Measurements from ENCODE around the gene GALNT11.

The GALNT11 gene

DNA sequence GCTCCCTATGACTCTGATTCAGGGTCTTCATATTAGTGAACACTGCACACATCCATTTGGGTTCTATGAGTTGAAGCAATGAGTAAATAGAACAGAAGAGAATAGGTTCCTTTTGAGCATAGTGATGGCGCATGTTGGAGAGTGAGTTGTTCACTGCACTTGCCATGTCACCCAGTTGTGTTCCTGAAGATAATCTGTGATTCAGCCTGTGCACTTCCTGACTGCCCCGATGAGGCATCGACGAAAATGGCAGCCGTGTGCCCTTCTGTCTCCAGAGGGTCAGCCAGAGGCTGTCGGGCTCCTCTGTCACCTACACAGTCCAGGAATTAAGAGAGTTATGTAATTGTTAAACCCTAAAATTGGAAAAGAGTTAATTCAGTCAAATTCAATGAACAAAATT is 94.7 kb downstream of the GALNT11 start:
- no peak for DNase-seq

- DNase-seq: no peak
Observed at GRCh38 chr7:152120776-152121175, 95.3 kb downstream of the GALNT11 start.

GRCh38 chr7:152121432-152121831 is 96.0 kb downstream of the GALNT11 start:
- no peak for DNase-seq

DNA sequence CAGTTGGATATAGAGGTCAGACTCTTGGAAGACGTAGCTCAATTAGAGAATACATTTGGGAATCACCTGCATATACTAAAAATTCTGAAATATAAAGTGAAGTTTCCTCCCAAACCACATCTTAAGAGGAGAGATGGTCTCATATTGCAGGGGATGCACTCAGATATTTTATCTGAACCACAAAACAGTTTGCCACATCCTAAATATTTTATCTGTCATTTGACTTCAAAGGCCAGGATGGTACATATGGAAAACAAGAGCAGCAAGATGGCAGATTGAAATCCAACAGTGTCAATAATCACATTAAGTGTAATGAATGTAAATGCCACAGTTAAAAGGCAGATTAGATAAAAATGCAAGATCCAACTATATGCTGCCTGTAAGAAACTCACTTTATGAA is 97.1 kb downstream of the GALNT11 start:
- DNase-seq: no peak

DNA sequence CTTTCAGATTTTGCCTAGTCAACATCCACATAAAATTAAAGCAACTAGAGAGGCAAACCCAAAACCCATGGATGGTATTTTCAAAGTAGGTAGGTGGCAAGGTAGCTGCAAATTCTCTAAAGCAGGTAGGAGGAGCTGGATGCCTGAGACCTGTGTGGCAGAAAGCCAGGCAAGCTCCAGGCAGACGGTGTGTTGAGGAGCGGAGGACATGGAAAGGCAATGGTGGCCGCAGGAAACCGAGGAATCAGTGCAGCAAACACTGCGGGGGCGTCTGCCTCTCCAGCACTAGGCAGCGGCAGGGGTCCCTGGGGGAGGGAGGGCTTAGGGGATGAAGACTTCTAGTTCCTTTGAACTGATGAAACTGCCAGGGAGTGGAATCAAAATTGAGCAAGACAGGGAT is 101.3 kb downstream of the GALNT11 start:
- no peak for DNase-seq

GRCh38 chr7:152127229-152127628 is 101.8 kb downstream of the GALNT11 start:
- DNase-seq: no peak

DNA sequence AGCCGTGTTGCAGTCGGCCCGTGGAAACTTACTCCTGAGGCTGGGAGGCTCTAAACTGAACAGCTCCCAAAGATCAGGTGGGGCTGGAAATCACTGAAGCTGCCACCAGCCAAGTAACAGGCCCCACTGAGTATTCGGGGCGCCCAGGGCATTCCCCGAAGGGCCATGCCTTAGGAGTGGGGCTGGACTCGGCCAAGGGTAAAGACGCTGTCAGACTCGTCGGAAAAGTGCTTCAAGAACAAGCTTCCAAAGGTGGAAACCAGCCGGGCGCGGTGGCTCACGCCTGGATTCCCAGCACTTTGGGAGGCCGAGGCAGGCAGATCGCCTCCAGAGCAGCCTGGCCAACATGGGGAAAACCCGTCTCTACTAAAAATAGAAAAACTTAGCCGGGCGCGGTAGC is 102.8 kb downstream of the GALNT11 start:
- DNase-seq: no peak

- no peak for DNase-seq
Observed at GRCh38 chr7:152128741-152129461, 103.4 kb downstream of the GALNT11 start.

GRCh38 chr7:152129682-152130081 is 104.2 kb downstream of the GALNT11 start:
- DNase-seq: no peak

- DNase-seq: no peak
Observed at GRCh38 chr7:152130658-152131590, 105.5 kb downstream of the GALNT11 start.

DNA sequence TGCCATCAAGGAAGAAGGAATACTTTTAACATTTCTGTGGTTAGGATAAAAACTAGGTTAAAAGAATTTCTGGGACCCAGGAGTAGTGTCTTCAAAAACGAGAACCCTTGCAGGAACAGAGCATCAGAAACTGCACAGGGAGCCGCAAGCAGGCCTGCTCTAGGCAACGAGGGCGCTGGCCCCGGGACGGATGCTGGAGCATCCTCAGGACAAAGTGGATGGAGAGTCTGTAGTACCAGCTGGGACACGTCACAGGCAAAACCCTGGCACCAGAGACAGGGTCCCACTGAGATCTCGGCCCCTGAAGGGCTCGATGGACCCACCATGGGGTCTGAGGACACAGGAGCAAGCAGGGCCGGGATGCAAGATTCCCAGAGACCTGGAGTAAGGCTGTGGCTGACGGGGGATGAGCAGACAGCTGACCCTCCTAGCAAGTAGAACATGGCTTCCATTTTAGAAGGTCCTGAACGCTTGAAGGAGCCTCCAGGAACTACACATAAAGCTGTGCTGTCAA is 106.6 kb downstream of the GALNT11 start:
- DNase-seq: no peak

DNA sequence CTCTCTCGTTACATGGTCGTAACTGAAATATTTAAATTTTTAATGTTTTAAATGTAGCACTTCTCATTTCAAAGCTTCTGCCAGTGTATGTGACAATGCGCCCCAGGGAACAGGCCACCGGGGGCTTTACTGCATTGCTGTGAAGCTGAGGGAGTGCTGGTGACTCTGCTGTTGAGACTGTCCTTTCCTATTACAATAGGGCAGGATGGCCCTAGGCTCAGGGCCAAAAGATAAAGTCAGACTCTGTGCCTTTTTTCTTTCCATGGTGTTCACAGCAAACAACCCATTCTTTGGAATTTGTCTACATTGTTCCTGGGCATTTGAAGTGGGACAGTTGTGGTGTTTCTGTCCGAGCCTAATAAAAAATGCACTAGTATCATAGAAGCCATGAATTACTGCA is 107.3 kb downstream of the GALNT11 start:
- no peak for DNase-seq

DNA sequence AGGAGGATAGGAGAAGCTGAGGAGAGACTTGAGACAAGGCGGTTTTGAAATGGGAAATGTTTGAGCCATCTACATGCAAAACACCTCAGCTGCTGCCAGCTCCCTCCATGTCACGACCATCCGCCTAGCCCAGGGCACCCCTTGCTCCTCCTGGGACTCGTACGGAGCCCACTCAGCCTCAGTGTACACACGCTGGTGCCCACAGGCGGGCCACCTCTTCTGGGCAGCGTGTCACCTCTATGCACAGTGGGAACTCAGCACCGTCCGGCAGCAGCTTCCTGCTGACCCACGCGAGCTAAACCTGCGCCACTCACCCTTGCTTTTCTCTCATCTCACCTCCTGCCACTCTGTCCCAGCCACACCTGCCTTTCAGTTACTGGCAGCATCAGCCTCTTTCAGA is 108.3 kb downstream of the GALNT11 start:
- DNase-seq: no peak

GRCh38 chr7:152136686-152137085 is 111.2 kb downstream of the GALNT11 start:
- no peak for DNase-seq

- no peak for DNase-seq
Observed at GRCh38 chr7:152137476-152138025, 112.1 kb downstream of the GALNT11 start.

- DNase-seq: no peak
Observed at GRCh38 chr7:152140067-152140466, 114.6 kb downstream of the GALNT11 start.

GRCh38 chr7:152140560-152140959 is 115.1 kb downstream of the GALNT11 start:
- no peak for DNase-seq

DNA sequence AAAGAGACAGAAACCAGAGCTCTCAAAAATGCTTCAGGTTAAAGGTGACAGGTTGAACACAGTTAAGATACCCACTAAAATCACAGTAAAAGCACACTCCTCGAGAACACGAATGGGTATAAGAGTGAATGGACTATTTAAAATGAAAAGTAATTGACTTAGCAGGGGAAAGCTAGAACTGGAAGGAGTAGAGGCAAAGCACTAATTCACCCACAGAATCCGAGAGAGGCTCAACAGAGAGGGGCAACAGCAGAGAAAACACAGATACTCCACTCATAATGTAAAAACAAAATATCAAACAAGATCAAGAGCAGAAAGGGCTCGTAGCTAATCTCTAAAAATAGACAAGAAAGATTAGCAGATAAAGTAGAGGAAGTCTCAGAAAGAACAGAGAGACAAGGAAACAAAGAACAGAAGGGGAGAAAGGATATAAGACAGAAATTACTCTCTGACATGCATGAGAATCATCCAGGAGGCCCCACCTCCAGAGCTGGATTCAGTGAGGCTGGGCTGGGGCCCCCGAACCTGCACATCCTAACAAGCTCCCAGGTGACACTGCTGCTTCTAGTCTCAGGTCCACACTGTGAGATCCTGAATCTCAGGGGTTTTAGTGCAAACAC is 117.6 kb downstream of the GALNT11 start:
- peak in 1 of 5 experiments; percentile 53 for DNase-seq

GRCh38 chr7:152144557-152145245 is 119.2 kb downstream of the GALNT11 start:
- DNase-seq: peak in 1 of 5 experiments; percentile 86

GRCh38 chr7:152145853-152146466 is 120.5 kb downstream of the GALNT11 start:
- DNase-seq: peak in 1 of 5 experiments; percentile 63

DNA sequence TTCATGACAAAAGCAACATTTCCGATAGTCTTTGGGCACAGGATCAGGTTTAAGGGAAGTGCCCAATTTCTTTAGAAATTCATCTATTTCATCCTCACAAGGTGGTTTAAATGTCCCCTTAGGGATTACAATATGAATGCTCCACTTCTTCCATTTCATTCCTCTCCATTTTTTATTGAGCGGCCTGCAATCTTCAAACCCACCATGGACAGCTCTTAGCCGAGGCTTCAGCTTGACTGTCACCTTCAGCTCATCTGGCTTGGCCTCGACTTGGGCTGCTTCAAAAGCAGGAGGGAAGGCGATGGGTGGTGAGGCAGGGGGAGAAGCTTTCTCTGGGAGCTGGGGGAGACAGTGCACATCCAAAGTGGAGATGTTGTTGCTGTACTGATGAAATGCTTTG is 123.2 kb downstream of the GALNT11 start:
- DNase-seq: no peak

- peak in 1 of 5 experiments; percentile 29 for DNase-seq
Observed at GRCh38 chr7:152149363-152149762, 123.9 kb downstream of the GALNT11 start.
